Neural progenitor cell (in vitro differentiated cells): ENCODE data around the gene MRPL47.

Experiments used
- CTCF ChIP-seq: fragments of 200-600 bp; sonication (generic); IDR thresholded peaks from 2 replicates; pipeline ENCODE4 v1.5.1; 2017; ENCODE audit warnings: antibody characterized with exemption, mild to moderate bottlenecking
- EZH2 ChIP-seq: fragments of 200-600 bp; sonication (generic); IDR thresholded peaks from 2 replicates; pipeline ENCODE4 v1.6.1; 2017; ENCODE audit warnings: antibody characterized with exemption, mild to moderate bottlenecking, moderate library complexity

- TF ChIP-seq CTCF, result no peak
- no peak for TF ChIP-seq EZH2
Measured at GRCh38 chr3:179591313-179591712, 13.1 kb downstream of the MRPL47 start.
